ENCODE results near the gene SERPINA4.

The SERPINA4 gene

GRCh38 chr14:94592457-94592856 lies 31.2 kb downstream of the SERPINA4 start:
- Histone ChIP-seq H3K4me3 (ENCODE audit: low read length) (no peak overlapping the region), H3K27me3 (ENCODE audit: control insufficient read depth, insufficient read depth, low read length) (no peaks in the 10 kb centered on the region), H3K9ac (ENCODE audit: low read length) (no peak overlapping the region), H3K36me3 (ENCODE audit: control insufficient read depth, insufficient read depth, low read length) (no peaks in the 10 kb centered on the region), H3K27ac (ENCODE audit: low read depth, low read length) (no peak overlapping the region), H3K4me1 (ENCODE audit: control insufficient read depth, insufficient read depth, low read length) (no peaks in the 10 kb centered on the region)

- Histone ChIP-seq H3K9ac (ENCODE audit: low read length) (no peak overlapping the region), H3K4me1 (ENCODE audit: control insufficient read depth, insufficient read depth, low read length) (no peaks in the 10 kb centered on the region)
These were observed 32.1 kb downstream of the SERPINA4 start for GRCh38 chr14:94593376-94593748.

DNA sequence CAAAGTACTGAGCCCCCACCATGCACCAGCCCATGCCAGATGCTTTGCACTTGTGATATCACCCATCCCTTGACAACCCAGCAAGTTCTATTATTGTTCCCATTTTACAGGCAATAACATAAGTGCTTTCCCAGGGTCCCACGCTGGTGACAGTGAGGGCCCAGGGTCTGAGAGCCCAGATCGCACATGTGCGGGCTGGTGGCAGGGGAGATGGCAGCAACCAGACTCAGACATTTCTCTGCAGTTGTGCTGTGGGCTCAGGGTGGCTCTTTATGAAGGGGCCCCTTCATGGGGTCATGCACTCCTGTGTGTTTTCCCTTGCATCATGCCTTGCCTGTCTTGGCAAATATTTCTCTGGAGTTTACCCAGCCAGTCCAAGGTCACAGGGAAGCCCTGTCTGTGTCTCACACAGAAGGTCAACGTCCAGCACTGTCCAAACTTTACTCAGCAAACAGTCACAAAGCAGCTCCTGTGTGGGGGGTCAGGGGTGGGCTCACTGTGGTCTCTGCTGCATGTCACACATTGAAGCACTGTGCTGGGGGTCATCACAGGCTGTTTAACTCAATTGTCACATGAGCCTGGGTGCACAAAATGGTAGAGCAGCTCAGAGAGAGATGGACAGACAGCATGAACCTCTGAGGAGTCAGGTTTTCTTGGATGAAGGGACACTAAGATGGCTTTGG lies 32.6 kb downstream of the SERPINA4 start:
- Histone ChIP-seq H3K4me1 (ENCODE audit: control insufficient read depth, insufficient read depth, low read length) (peaks cover 3% of the 10 kb centered on the region), H3K4me3 (ENCODE audit: low read length) (no peak overlapping the region), H3K27me3 (ENCODE audit: control insufficient read depth, insufficient read depth, low read length) (no peaks in the 10 kb centered on the region), H3K36me3 (ENCODE audit: control insufficient read depth, insufficient read depth, low read length) (no peaks in the 10 kb centered on the region), H3K27ac (ENCODE audit: low read depth, low read length) (no peak overlapping the region), H3K9ac (ENCODE audit: low read length) (no peak overlapping the region)

More at GRCh38 chr14:94593376-94593748, 32.1 kb downstream of the SERPINA4 start:
- Histone ChIP-seq H3K27ac (ENCODE audit: low read depth, low read length) (no peak overlapping the region), H3K27me3 (ENCODE audit: control insufficient read depth, insufficient read depth, low read length) (no peaks in the 10 kb centered on the region), H3K36me3 (ENCODE audit: control insufficient read depth, insufficient read depth, low read length) (no peaks in the 10 kb centered on the region), H3K4me3 (ENCODE audit: low read length) (no peak overlapping the region)

GRCh38 chr14:94594441-94594840 lies 33.2 kb downstream of the SERPINA4 start:
- no peak overlapping the region for H3K27ac ChIP-seq (ENCODE audit: low read depth, low read length)

GRCh38 chr14:94595912-94596311 lies 34.7 kb downstream of the SERPINA4 start:
- H3K27me3 ChIP-seq (ENCODE audit: control insufficient read depth, insufficient read depth, low read length) = no peaks in the 10 kb centered on the region
- H3K4me1 ChIP-seq (ENCODE audit: control insufficient read depth, insufficient read depth, low read length) = peaks cover 3% of the 10 kb centered on the region
- no peaks in the 10 kb centered on the region for H3K36me3 ChIP-seq (ENCODE audit: control insufficient read depth, insufficient read depth, low read length)
- H3K9ac ChIP-seq (ENCODE audit: low read length) = no peak overlapping the region
- H3K4me3 ChIP-seq (ENCODE audit: low read length) = no peak overlapping the region
- H3K27ac ChIP-seq (ENCODE audit: low read depth, low read length) = no peak overlapping the region

More at GRCh38 chr14:94594441-94594840, 33.2 kb downstream of the SERPINA4 start:
- Histone ChIP-seq H3K9ac (ENCODE audit: low read length) (no peak overlapping the region), H3K27me3 (ENCODE audit: control insufficient read depth, insufficient read depth, low read length) (no peaks in the 10 kb centered on the region), H3K4me1 (ENCODE audit: control insufficient read depth, insufficient read depth, low read length) (peaks cover 3% of the 10 kb centered on the region), H3K36me3 (ENCODE audit: control insufficient read depth, insufficient read depth, low read length) (no peaks in the 10 kb centered on the region), H3K4me3 (ENCODE audit: low read length) (no peak overlapping the region)

DNA sequence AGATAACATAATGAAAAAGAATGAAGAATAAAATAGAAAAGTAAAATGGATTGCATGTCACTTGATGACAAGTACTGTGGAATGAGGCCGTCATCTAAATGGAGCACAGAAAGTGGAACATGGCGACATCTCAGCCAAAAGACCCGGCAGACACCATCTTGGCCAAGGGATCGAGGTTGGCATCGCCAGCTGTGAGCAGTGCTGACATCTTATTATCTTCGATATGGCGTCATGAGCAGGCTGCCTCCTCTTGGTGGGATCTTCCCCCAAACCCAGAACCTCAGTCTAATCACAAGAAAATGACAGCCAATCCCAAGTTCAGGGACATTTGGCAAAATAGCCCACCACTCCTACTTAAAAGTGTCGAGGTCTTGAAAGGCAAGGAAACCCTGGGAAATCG lies 35.1 kb downstream of the SERPINA4 start:
- peaks cover 3% of the 10 kb centered on the region for H3K4me1 ChIP-seq (ENCODE audit: control insufficient read depth, insufficient read depth, low read length)
- H3K27ac ChIP-seq (ENCODE audit: low read depth, low read length) = no peak overlapping the region
- H3K36me3 ChIP-seq (ENCODE audit: control insufficient read depth, insufficient read depth, low read length) = no peaks in the 10 kb centered on the region
- no peak overlapping the region for H3K4me3 ChIP-seq (ENCODE audit: low read length)
- no peaks in the 10 kb centered on the region for H3K27me3 ChIP-seq (ENCODE audit: control insufficient read depth, insufficient read depth, low read length)
- H3K9ac ChIP-seq (ENCODE audit: low read length) = no peak overlapping the region

DNA sequence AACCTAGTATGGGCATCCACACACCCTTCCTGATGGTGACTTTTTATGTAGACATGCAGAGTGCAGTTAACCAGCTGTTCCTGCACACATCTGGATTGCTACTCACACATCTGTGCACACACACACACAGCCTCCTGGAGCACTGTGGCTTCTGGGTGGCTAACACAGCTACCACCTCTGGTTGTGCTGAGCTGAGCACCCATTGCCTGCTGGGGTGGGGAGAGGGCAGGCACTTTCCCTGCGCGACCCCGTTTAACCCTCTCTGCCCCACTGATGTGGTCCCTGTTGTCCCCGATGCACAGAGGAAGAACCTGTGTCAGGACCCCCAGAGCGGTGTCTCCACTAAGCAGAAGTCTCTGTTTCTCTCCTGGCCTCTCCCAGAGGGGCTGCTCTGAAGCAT lies 36.5 kb downstream of the SERPINA4 start:
- Histone ChIP-seq H3K27ac (ENCODE audit: low read depth, low read length) (no peak overlapping the region), H3K27me3 (ENCODE audit: control insufficient read depth, insufficient read depth, low read length) (no peaks in the 10 kb centered on the region), H3K4me1 (ENCODE audit: control insufficient read depth, insufficient read depth, low read length) (peaks cover 10% of the 10 kb centered on the region), H3K36me3 (ENCODE audit: control insufficient read depth, insufficient read depth, low read length) (no peaks in the 10 kb centered on the region), H3K4me3 (ENCODE audit: low read length) (no peak overlapping the region), H3K9ac (ENCODE audit: low read length) (no peak overlapping the region)

GRCh38 chr14:94598506-94598815 lies 37.2 kb downstream of the SERPINA4 start:
- Histone ChIP-seq H3K27me3 (ENCODE audit: control insufficient read depth, insufficient read depth, low read length) (no peaks in the 10 kb centered on the region), H3K36me3 (ENCODE audit: control insufficient read depth, insufficient read depth, low read length) (no peaks in the 10 kb centered on the region), H3K27ac (ENCODE audit: low read depth, low read length) (no peak overlapping the region)

DNA sequence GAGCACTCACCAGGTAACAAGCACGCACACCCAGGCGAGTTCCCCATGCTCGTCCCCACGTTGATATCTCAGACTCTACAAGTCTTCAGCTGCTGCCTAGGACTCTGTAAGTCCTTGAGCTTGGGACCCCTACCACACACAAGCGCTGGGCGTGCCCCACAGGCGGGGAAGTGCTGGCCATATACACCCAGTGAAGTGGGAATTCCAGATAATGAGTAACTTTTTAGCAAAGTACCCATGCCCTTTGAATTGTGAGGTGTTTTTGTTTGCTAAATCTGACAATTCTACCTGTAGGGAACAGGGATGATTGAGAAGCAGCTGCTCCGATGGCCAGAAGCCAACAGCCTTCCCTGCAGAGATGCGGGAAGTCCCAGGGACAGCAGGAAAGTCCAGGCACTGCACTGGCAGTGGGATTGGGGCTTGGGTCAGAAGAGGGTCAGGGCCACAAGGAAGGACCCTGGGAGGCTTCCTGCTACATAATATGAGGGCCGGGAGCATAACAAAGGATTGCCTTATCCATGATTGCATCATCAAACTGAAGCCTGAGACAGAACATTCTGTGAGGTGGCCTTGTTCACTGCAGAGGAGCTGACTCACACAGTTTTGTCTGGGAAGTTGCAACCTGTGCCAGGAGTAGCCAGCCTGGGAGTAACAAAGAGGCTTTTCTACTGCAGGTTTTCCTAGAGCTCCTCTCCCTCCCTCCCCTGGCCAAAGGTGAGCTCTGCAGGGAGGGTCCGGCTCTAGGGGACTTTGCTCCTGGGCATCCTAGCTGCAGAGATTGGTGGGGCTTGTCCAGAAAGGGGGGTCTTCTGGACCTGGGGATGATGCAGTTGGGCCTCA lies 37.8 kb downstream of the SERPINA4 start:
- Histone ChIP-seq H3K27me3 (ENCODE audit: control insufficient read depth, insufficient read depth, low read length) (no peaks in the 10 kb centered on the region), H3K4me1 (ENCODE audit: control insufficient read depth, insufficient read depth, low read length) (peaks cover 10% of the 10 kb centered on the region), H3K27ac (ENCODE audit: low read depth, low read length) (no peak overlapping the region), H3K9ac (ENCODE audit: low read length) (no peak overlapping the region), H3K36me3 (ENCODE audit: control insufficient read depth, insufficient read depth, low read length) (no peaks in the 10 kb centered on the region), H3K4me3 (ENCODE audit: low read length) (no peak overlapping the region)

More at GRCh38 chr14:94598506-94598815, 37.2 kb downstream of the SERPINA4 start:
- H3K4me1 ChIP-seq (ENCODE audit: control insufficient read depth, insufficient read depth, low read length) = peaks cover 10% of the 10 kb centered on the region
- no peak overlapping the region for H3K9ac ChIP-seq (ENCODE audit: low read length)
- H3K4me3 ChIP-seq (ENCODE audit: low read length) = no peak overlapping the region

- Histone ChIP-seq H3K36me3 (ENCODE audit: control insufficient read depth, insufficient read depth, low read length) (no peaks in the 10 kb centered on the region), H3K9ac (ENCODE audit: low read length) (no peak overlapping the region), H3K4me1 (ENCODE audit: control insufficient read depth, insufficient read depth, low read length) (peaks cover 10% of the 10 kb centered on the region), H3K27ac (ENCODE audit: low read depth, low read length) (no peak overlapping the region), H3K4me3 (ENCODE audit: low read length) (no peak overlapping the region), H3K27me3 (ENCODE audit: control insufficient read depth, insufficient read depth, low read length) (no peaks in the 10 kb centered on the region)
These were observed 38.4 kb downstream of the SERPINA4 start for GRCh38 chr14:94599656-94600004.

DNA sequence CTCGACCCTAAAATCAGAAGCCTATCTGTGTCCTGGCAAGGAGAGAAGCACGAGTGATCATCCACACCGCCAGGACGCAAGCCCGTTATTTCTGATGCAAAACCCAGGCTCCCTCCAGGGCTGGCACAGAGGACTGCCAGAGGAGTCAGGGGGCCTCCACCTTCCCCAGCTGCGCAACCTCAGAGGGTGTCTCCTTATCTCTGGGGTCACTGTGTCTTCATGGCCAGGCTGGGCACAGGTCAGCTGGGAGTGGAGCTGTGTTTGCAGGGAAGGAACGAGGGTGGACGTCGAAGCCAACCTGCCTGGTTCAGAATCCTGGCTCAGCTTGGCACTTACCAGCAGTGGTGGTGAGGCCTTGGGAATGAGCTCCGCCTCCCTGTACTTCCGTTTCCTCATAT lies 38.9 kb downstream of the SERPINA4 start:
- Histone ChIP-seq H3K4me3 (ENCODE audit: low read length) (no peak overlapping the region), H3K4me1 (ENCODE audit: control insufficient read depth, insufficient read depth, low read length) (peaks cover 10% of the 10 kb centered on the region), H3K27ac (ENCODE audit: low read depth, low read length) (no peak overlapping the region), H3K27me3 (ENCODE audit: control insufficient read depth, insufficient read depth, low read length) (no peaks in the 10 kb centered on the region), H3K36me3 (ENCODE audit: control insufficient read depth, insufficient read depth, low read length) (no peaks in the 10 kb centered on the region), H3K9ac (ENCODE audit: low read length) (no peak overlapping the region)

GRCh38 chr14:94601884-94602391 lies 40.7 kb downstream of the SERPINA4 start:
- no peaks in the 10 kb centered on the region for H3K36me3 ChIP-seq (ENCODE audit: control insufficient read depth, insufficient read depth, low read length)
- peaks cover under 1% of the 10 kb centered on the region for H3K27me3 ChIP-seq (ENCODE audit: control insufficient read depth, insufficient read depth, low read length)
- no peak overlapping the region for H3K9ac ChIP-seq (ENCODE audit: low read length)
- no peak overlapping the region for H3K27ac ChIP-seq (ENCODE audit: low read depth, low read length)
- peaks cover 10% of the 10 kb centered on the region for H3K4me1 ChIP-seq (ENCODE audit: control insufficient read depth, insufficient read depth, low read length)
- no peak overlapping the region for H3K4me3 ChIP-seq (ENCODE audit: low read length)

GRCh38 chr14:94602722-94603121 lies 41.5 kb downstream of the SERPINA4 start:
- Histone ChIP-seq H3K4me3 (ENCODE audit: low read length) (no peak overlapping the region), H3K4me1 (ENCODE audit: control insufficient read depth, insufficient read depth, low read length) (peaks cover 10% of the 10 kb centered on the region), H3K27ac (ENCODE audit: low read depth, low read length) (no peak overlapping the region), H3K9ac (ENCODE audit: low read length) (no peak overlapping the region), H3K27me3 (ENCODE audit: control insufficient read depth, insufficient read depth, low read length) (peaks cover 1% of the 10 kb centered on the region), H3K36me3 (ENCODE audit: control insufficient read depth, insufficient read depth, low read length) (no peaks in the 10 kb centered on the region)
